HEK293 (cell line): ENCODE results near the gene TRAPPC2L.

ENCODE experiments used
- CTCF ChIA-PET: fragments of 350-600 bp; formaldehyde crosslinking; extraction: SDS; loops from one replicate; lab custom pipeline; 2021; ENCODE audit warnings: antibody characterized with exemption; lab: Yijun Ruan, JAX
- POLR2A ChIA-PET: fragments of 300-600 bp; formaldehyde crosslinking; extraction: SDS; loops from one replicate; lab custom pipeline; 2020; ENCODE audit warnings: antibody characterized with exemption, inconsistent platforms; lab: Yijun Ruan, JAX
- H3K27ac ChIP-seq: fragments of 200-500 bp; sonication (Bioruptor generic); 2 replicates; pipeline ENCODE4 v1.5.1; 2014; ENCODE audit warnings: low read depth, low read length, control low read depth, inconsistent platforms; ENCODE audit errors: extremely low read depth
- H3K36me3 ChIP-seq, 2 experiments: fragments of 200-500 bp in 1 of 2; sonication (Bioruptor generic) in 1 of 2; 1 replicate in 1 of 2; 2 replicates in 1 of 2; pipeline ENCODE4 v1.5.1; 2014 to 2017; ENCODE audit warnings: inconsistent platforms in 2 of 2, low read length in 2 of 2; ENCODE audit not compliant: control insufficient read depth in 2 of 2, insufficient read depth in 1 of 2
- H3K4me1 ChIP-seq: fragments of 200-500 bp; sonication (Bioruptor generic); 2 replicates; pipeline ENCODE4 v1.5.1; 2014; ENCODE audit warnings: mild to moderate bottlenecking, low read length, inconsistent platforms; ENCODE audit not compliant: control insufficient read depth, insufficient read depth
- H3K4me3 ChIP-seq: 2 replicates; pipeline ENCODE4 v1.5.1; 2011; ENCODE audit warnings: low read depth, mild to moderate bottlenecking, control low read depth, low read length, moderate library complexity
- H3K9me3 ChIP-seq: fragments of 200-500 bp; sonication (Bioruptor generic); 2 replicates; pipeline ENCODE4 v1.5.1; 2014; ENCODE audit warnings: low read depth, low read length, inconsistent platforms; ENCODE audit not compliant: control insufficient read depth, insufficient read depth
- MYNN ChIP-seq: fragments of 450-650 bp; formaldehyde crosslinking; IDR thresholded peaks from 2 replicates; pipeline ENCODE4 v1.5.1; 2016; ENCODE audit warnings: missing biosample characterization, missing genetic modification characterization, borderline replicate concordance
- PRDM1 ChIP-seq: fragments of 450-650 bp; formaldehyde crosslinking; IDR thresholded peaks from 2 replicates; pipeline ENCODE4; 2016; ENCODE audit warnings: missing biosample characterization, missing genetic modification characterization
- ZBTB7A ChIP-seq: fragments of 450-650 bp; formaldehyde crosslinking; IDR thresholded peaks from 2 replicates; pipeline ENCODE4 v1.5.1; 2016; ENCODE audit warnings: low read depth, missing biosample characterization, missing genetic modification characterization
- ZEB2 ChIP-seq: fragments of 450-650 bp; formaldehyde crosslinking; IDR thresholded peaks from 2 replicates; pipeline ENCODE4 v1.5.1; 2016; ENCODE audit warnings: missing biosample characterization, missing genetic modification characterization
- ZFP41 ChIP-seq: fragments of 450-650 bp; formaldehyde crosslinking; IDR thresholded peaks from 2 replicates; pipeline ENCODE4 v1.5.1; 2016; ENCODE audit warnings: missing biosample characterization, missing genetic modification characterization, borderline replicate concordance
- ZFP69B ChIP-seq: fragments of 450-650 bp; formaldehyde crosslinking; IDR thresholded peaks from 2 replicates; pipeline ENCODE4 v1.5.1; 2016; ENCODE audit warnings: missing biosample characterization, missing genetic modification characterization
- ZNF148 ChIP-seq: fragments of 450-650 bp; formaldehyde crosslinking; IDR thresholded peaks from 2 replicates; pipeline ENCODE4 v1.5.0; 2017; ENCODE audit warnings: missing biosample characterization, missing genetic modification characterization, borderline replicate concordance
- ZNF174 ChIP-seq: fragments of 450-650 bp; formaldehyde crosslinking; IDR thresholded peaks from 2 replicates; pipeline ENCODE4 v1.5.0; 2017; ENCODE audit warnings: missing biosample characterization, mild to moderate bottlenecking, missing genetic modification characterization
- ZNF2 ChIP-seq: fragments of 450-650 bp; formaldehyde crosslinking; IDR thresholded peaks from 2 replicates; pipeline ENCODE4 v1.5.1; 2016; ENCODE audit warnings: missing biosample characterization, missing genetic modification characterization
- ZNF274 ChIP-seq, 2 experiments: fragments of 200-500 bp in 1 of 2; fragments of 450-650 bp in 1 of 2; sonication (Bioruptor generic) in 1 of 2; formaldehyde crosslinking in 1 of 2; IDR thresholded peaks; 2 replicates each; pipeline versions ENCODE4 v1.5.1 to v1.6.1; 2014 to 2016; ENCODE audit warnings: borderline replicate concordance in 1 of 2, inconsistent platforms in 1 of 2, low read length in 1 of 2, missing biosample characterization in 1 of 2, missing genetic modification characterization in 1 of 2
- ZNF302 ChIP-seq: fragments of 450-650 bp; formaldehyde crosslinking; IDR thresholded peaks from 2 replicates; pipeline ENCODE4 v1.5.1; 2016; ENCODE audit warnings: missing biosample characterization, missing genetic modification characterization, low read depth
- ZNF335 ChIP-seq: fragments of 450-650 bp; formaldehyde crosslinking; conservative IDR thresholded peaks from 2 replicates; pipeline ENCODE4 v1.5.1; 2016; ENCODE audit warnings: missing biosample characterization, missing genetic modification characterization
- ZNF664 ChIP-seq: fragments of 450-650 bp; formaldehyde crosslinking; IDR thresholded peaks from 2 replicates; pipeline ENCODE4 v1.5.1; 2016; ENCODE audit warnings: missing biosample characterization, missing genetic modification characterization
- ZNF692 ChIP-seq: fragments of 450-650 bp; formaldehyde crosslinking; IDR thresholded peaks from 2 replicates; pipeline ENCODE4 v1.5.1; 2016; ENCODE audit warnings: missing biosample characterization, missing genetic modification characterization
- TF ChIP-seq, protein P1 (sequence below): fragments of 450-650 bp; formaldehyde crosslinking; IDR thresholded peaks from 2 replicates; pipeline ENCODE4 v1.5.1; 2016; ENCODE audit warnings: missing biosample characterization, missing genetic modification characterization
- TF ChIP-seq, protein P2 (sequence below): fragments of 450-650 bp; formaldehyde crosslinking; IDR thresholded peaks from 2 replicates; pipeline ENCODE4 v1.5.1; 2016; ENCODE audit warnings: missing biosample characterization, missing genetic modification characterization, low read depth
- TF ChIP-seq, protein P3 (sequence below): fragments of 450-650 bp; formaldehyde crosslinking; conservative IDR thresholded peaks from 2 replicates; pipeline ENCODE4 v1.5.1; 2016; ENCODE audit warnings: low read depth, missing biosample characterization, missing genetic modification characterization
- TF ChIP-seq, protein P4 (sequence below): fragments of 450-650 bp; formaldehyde crosslinking; IDR thresholded peaks from 2 replicates; pipeline ENCODE4 v1.5.1; 2016; ENCODE audit warnings: missing biosample characterization, missing genetic modification characterization

Gene TRAPPC2L

GRCh38 chr16:88848557-88848956 lies 8.4 kb upstream of the TRAPPC2L start:
- H3K4me1 ChIP-seq, result no peaks in the 10 kb centered on the region
- ChIA-PET POLR2A (no interaction called here), CTCF (interaction anchor here (0.6 to 0.8 kb wide), 2 partner anchors 112 to 289 kb away, joined by 3 to 4 read pairs; no protein-coding TSS in a partner anchor)
- TF ChIP-seq, protein P1, sequence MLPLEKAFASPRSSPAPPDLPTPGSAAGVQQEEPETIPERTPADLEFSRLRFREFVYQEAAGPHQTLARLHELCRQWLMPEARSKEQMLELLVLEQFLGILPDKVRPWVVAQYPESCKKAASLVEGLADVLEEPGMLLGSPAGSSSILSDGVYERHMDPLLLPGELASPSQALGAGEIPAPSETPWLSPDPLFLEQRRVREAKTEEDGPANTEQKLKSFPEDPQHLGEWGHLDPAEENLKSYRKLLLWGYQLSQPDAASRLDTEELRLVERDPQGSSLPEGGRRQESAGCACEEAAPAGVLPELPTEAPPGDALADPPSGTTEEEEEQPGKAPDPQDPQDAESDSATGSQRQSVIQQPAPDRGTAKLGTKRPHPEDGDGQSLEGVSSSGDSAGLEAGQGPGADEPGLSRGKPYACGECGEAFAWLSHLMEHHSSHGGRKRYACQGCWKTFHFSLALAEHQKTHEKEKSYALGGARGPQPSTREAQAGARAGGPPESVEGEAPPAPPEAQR (tag by site-specific recombination), result no peak
- TF ChIP-seq ZBTB7A, result no peak
- H3K4me3 ChIP-seq, result no peak overlapping the region
- no peaks in the 10 kb centered on the region for H3K36me3 ChIP-seq
- H3K9me3 ChIP-seq, result no peaks in the 10 kb centered on the region
- H3K27ac ChIP-seq, result no peak overlapping the region

GRCh38 chr16:88850531-88851199 lies 6.3 kb upstream of the TRAPPC2L start:
- ChIA-PET POLR2A (no interaction called here), CTCF (no interaction called here)
- Histone ChIP-seq H3K27ac (no peak overlapping the region), H3K36me3 (peaks cover 0 to 3% of the 10 kb centered on the region in 2 experiments; a peak in 1 of 3 replicates), H3K4me3 (no peak overlapping the region), H3K9me3 (no peaks in the 10 kb centered on the region), H3K4me1 (no peaks in the 10 kb centered on the region)
- TF ChIP-seq ZEB2 (no peak), ZNF302 (no peak), ZNF335 (tag by site-specific recombination) (no peak), ZNF148 (tag by site-specific recombination) (no peak), ZNF2 (tag by site-specific recombination) (no peak), ZNF174 (tag by site-specific recombination) (no peak), ZFP41 (no peak), MYNN (tag by site-specific recombination) (no peak), ZNF664 (no peak), ZNF692 (tag by site-specific recombination) (no peak), ZFP69B (tag by site-specific recombination) (no peak), PRDM1 (no peak), ZNF274 (IDR thresholded peaks at IDR 0.05; ENCODE audit: low read length) (no peak), ZNF274 (tag by site-specific recombination; IDR thresholded peaks at IDR 0.05; ENCODE audit: borderline replicate concordance) (no peak)
- TF ChIP-seq, protein P2, sequence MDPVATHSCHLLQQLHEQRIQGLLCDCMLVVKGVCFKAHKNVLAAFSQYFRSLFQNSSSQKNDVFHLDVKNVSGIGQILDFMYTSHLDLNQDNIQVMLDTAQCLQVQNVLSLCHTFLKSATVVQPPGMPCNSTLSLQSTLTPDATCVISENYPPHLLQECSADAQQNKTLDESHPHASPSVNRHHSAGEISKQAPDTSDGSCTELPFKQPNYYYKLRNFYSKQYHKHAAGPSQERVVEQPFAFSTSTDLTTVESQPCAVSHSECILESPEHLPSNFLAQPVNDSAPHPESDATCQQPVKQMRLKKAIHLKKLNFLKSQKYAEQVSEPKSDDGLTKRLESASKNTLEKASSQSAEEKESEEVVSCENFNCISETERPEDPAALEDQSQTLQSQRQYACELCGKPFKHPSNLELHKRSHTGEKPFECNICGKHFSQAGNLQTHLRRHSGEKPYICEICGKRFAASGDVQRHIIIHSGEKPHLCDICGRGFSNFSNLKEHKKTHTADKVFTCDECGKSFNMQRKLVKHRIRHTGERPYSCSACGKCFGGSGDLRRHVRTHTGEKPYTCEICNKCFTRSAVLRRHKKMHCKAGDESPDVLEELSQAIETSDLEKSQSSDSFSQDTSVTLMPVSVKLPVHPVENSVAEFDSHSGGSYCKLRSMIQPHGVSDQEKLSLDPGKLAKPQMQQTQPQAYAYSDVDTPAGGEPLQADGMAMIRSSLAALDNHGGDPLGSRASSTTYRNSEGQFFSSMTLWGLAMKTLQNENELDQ (tag by site-specific recombination), result no peak
- TF ChIP-seq, protein P3, sequence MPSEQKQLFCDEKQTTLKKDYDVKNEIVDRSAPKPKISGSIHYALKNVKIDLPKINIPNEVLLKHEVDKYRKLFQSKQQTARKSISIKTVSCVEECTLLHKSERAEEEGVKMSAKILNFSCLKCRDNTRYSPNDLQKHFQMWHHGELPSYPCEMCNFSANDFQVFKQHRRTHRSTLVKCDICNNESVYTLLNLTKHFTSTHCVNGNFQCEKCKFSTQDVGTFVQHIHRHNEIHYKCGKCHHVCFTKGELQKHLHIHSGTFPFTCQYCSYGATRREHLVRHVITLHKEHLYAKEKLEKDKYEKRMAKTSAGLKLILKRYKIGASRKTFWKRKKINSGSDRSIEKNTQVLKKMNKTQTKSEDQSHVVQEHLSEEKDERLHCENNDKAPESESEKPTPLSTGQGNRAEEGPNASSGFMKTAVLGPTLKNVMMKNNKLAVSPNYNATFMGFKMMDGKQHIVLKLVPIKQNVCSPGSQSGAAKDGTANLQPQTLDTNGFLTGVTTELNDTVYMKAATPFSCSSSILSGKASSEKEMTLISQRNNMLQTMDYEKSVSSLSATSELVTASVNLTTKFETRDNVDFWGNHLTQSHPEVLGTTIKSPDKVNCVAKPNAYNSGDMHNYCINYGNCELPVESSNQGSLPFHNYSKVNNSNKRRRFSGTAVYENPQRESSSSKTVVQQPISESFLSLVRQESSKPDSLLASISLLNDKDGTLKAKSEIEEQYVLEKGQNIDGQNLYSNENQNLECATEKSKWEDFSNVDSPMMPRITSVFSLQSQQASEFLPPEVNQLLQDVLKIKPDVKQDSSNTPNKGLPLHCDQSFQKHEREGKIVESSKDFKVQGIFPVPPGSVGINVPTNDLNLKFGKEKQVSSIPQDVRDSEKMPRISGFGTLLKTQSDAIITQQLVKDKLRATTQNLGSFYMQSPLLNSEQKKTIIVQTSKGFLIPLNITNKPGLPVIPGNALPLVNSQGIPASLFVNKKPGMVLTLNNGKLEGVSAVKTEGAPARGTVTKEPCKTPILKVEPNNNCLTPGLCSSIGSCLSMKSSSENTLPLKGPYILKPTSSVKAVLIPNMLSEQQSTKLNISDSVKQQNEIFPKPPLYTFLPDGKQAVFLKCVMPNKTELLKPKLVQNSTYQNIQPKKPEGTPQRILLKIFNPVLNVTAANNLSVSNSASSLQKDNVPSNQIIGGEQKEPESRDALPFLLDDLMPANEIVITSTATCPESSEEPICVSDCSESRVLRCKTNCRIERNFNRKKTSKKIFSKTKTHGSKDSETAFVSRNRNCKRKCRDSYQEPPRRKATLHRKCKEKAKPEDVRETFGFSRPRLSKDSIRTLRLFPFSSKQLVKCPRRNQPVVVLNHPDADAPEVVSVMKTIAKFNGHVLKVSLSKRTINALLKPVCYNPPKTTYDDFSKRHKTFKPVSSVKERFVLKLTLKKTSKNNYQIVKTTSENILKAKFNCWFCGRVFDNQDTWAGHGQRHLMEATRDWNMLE (tag by site-specific recombination), result no peak
- TF ChIP-seq, protein P4, sequence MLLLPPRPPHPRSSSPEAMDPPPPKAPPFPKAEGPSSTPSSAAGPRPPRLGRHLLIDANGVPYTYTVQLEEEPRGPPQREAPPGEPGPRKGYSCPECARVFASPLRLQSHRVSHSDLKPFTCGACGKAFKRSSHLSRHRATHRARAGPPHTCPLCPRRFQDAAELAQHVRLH (tag by site-specific recombination), result no peak
